GM20431 (cell line): ENCODE results near the gene AFAP1.

Source experiments
- in situ Hi-C: fragments of 300-500 bp; cut with MseI, MboI; formaldehyde crosslinking; loops from one replicate; pipeline ENCODE4 v1.15.0; 2020; ENCODE audit warnings: low sequenced_read_pairs; ENCODE audit not compliant: unreplicated experiment

Gene AFAP1

GRCh38 chr4:7970361-7970946, 30.8 kb upstream of the AFAP1 start:
- in situ Hi-C loops = no loop called here

DNA sequence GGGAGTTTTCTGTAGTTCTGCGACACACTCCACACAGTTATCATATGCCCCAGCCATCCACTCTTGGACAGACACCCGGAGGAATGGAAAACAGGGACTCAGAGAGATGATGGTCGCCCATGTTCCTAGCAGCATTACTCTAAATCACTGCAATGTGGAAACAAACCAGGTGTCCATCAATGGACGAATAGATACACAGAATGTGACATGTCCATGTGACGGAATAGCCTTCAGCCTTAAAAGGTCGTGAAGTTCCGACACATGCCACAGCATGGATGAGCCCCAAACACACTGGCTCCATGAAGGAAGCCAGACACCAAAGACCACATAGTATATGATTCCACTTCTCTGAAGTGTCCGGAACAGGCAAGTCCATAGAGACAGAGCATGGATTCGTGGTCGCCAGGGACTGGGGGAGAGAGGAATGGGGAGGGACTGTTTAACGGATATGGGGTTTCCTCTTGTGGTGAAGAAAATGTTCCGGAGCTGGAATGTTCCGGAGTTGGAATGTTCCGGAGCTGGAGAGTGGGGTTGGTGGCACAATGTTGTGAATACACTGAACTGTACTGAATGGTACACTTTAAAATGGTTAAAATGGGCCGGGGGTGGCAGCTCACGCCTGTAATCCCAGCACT, 28.7 kb upstream of the AFAP1 start:
- in situ Hi-C loops = no loop called here

DNA sequence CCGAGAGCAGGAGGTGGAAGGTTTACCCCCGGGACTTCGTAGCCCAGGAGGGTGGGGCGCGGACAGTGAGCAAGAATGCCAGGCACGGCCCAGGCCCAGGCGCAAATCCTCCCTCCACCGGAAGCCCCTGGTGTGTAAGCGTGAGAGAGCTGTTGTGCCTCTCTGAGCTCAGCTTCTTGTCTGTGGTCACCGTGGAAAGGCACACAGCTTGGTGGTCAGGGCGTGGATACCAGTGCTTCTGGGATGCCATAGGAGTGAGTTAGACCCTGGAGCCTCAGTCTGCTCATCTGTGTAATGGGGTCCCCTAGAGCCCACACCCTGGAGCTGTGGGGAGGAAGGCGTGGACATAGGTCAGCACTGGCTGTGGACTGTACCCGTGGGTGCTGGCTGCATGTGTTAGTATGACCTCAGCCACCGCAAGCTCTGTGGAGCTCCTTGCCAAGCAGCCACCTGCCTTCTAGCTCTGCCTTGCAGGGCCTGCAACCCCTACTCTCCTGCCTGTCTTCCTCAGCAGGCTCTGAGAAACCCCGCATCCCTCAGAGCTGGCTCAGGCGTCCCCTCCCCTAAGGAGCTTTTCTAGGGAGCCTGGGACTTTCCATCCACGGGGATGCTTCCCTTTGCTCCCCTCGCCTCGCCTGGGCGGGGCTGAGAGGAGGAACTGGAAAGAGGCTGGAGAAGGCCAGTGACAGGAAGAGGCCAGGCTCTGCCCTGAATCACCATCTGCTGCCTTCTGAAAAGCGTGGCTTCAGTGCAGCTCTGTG, 28.0 kb upstream of the AFAP1 start:
- in situ Hi-C loops = no loop called here

DNA sequence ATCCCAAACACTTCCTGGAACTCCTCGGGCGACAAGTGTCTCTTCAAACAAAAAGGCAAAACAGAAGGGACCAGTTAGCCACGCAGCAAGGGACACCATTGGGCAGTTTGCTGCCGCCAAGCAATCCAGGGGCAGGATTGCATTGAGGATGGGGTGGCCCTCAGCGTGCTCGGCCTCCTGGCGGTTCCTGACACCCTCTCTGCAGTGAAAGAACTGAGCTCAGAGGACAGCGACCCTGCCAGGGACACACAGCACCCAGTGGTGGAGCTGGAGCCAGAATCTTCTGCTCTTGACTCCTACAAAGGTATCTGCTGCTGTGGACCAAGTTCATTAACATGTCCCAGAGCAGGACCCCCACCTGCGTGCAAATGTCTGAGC, 27.4 kb upstream of the AFAP1 start:
- in situ Hi-C loops = no loop called here

GRCh38 chr4:7966281-7967062, 26.8 kb upstream of the AFAP1 start:
- in situ Hi-C loops = no loop called here

DNA sequence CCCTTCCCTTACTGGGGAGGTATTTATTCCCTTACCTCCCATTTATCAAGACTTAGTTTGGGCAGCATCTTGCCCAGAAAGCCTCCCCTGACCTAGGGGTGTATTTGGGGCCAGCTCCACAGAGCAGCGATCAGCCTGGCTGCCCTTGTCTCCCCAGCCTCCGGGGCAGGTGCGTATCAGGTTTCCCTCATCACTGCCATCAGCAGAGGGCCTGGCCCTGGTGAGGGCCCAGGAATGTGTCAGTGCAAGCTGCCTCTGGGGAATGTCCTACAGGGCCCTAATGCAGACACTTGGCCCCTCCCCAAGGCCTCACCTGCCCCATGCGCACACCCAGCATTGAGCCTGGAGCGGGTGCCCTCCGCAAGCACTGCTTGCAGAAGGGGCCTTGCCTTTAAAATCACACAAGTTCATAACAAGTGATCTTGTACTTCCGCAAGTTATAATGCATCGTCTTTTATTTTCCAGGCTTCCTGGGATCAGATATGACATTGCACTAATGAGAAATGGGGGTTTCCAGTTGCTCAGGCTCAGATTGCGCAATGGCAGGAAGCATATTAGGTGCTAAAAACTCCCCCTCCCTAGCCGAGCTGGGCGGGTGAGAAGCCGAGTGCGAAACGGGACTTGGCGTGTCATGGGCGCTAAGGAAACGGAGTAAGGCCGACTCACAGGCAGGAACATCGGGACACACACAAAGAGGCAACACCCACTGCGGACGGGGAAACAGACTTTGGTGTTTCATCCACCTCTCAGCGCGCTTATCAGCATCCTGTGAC, 25.4 kb upstream of the AFAP1 start:
- in situ Hi-C loops = no loop called here

DNA sequence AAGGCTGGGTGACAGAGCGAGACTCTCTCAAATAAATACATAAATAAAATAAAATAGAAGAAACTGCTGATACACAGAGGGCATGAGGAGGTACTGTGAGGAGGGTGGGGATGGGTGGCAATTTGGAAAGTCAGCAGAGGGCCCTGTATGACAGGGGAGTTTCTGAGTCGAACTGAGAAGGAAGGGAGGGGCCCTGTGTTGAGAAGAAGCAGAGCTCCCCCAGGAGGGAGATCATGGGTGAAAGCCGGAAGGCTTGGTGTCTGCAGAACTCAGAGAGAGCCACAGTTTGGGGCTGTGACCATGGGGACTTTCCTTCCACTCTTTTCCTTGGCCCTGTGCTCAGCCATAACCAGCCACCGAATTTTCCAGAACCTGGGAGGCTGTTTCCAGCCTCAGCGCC, 24.8 kb upstream of the AFAP1 start:
- in situ Hi-C loops = no loop called here

DNA sequence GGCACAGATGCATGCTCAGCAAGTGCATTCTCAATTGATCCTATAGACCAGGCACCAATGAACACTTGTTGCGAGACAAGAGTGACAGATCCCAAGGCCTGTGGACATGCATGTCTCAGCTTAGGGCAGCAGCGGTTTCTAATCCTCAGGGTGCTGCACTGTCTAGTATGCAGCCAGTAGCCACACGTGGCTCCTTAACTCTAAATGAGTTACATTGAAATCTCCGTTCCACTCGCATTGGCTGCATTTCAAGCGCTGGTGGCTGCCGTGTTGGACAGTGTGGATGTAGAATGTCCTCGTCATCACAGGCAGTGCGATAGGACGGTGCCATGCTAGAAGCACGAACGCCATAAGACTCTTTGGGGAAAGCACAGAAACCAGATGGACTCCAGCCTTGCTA, 24.0 kb upstream of the AFAP1 start:
- in situ Hi-C loops = no loop called here

- in situ Hi-C loops = no loop called here
Measured at GRCh38 chr4:7962609-7963508, 23.2 kb upstream of the AFAP1 start.

- in situ Hi-C loops = no loop called here
Measured at GRCh38 chr4:7960790-7961655, 21.4 kb upstream of the AFAP1 start.

GRCh38 chr4:7960017-7960789, 20.5 kb upstream of the AFAP1 start:
- in situ Hi-C loops = no loop called here

GRCh38 chr4:7959078-7959477, 19.4 kb upstream of the AFAP1 start:
- in situ Hi-C loops = no loop called here

GRCh38 chr4:7956934-7957656, 17.4 kb upstream of the AFAP1 start:
- in situ Hi-C loops = no loop called here

GRCh38 chr4:7956270-7956808, 16.7 kb upstream of the AFAP1 start:
- in situ Hi-C loops = no loop called here

GRCh38 chr4:7955393-7955792, 15.7 kb upstream of the AFAP1 start:
- in situ Hi-C loops = no loop called here

- in situ Hi-C loops = no loop called here
Measured at GRCh38 chr4:7952615-7953014, 13.0 kb upstream of the AFAP1 start.
